CD4-positive, alpha-beta T cell (primary cell): Measurements from ENCODE around the gene DENND1B. TPM values are rescaled to one million over a fixed set of nuclear protein-coding genes. Genes with fewer than 3 reads are reported as not detected.

Experiments
- ATAC-seq: fragments of 200-7000 bp; cut with Tn5 transposase; one replicate; pipeline ENCODE4 v1.10.0; 2022; ENCODE audit warnings: mild to moderate bottlenecking; ENCODE audit not compliant: poor library complexity
- CTCF ChIA-PET: fragments of 350-600 bp; sonication (Branson Sonifier 250); formaldehyde crosslinking; loops from one replicate; lab custom pipeline; 2021; ENCODE audit warnings: antibody characterized with exemption, inconsistent platforms; lab: Charles Lee
- POLR2A ChIA-PET: fragments of 350-600 bp; sonication (Branson Sonifier 250); formaldehyde crosslinking; loops from one replicate; lab custom pipeline; 2021; ENCODE audit warnings: antibody characterized with exemption, inconsistent platforms; lab: Charles Lee
- DNase-seq, 14 experiments: peaks; one replicate each; pipeline ENCODE4 v3.0.0-alpha.2; 2013 to 2020; ENCODE audit warnings: mixed read lengths in 2 of 14
- H3K27ac ChIP-seq, 2 donors: one replicate each; pipeline versions ENCODE4 v1.5.1 to v1.7.0; 2013; ENCODE audit warnings: low read length in 2 of 2, low read depth in 1 of 2, mild to moderate bottlenecking in 1 of 2
- H3K27me3 ChIP-seq, 2 experiments: 1 replicate in 1 of 2; 2 replicates in 1 of 2; pipeline versions ENCODE4 v1.6.1 to v1.7.0; 2013; ENCODE audit warnings: low read length in 2 of 2, control low read depth in 1 of 2, mild to moderate bottlenecking in 1 of 2, moderate library complexity in 1 of 2; ENCODE audit not compliant: insufficient read depth in 2 of 2, control insufficient read depth in 1 of 2
- H3K36me3 ChIP-seq: one replicate; pipeline ENCODE4 v1.6.1; 2013; ENCODE audit warnings: low read length, control low read depth; ENCODE audit not compliant: insufficient read depth
- H3K4me1 ChIP-seq: one replicate; pipeline ENCODE4 v1.6.1; 2013; ENCODE audit warnings: low read length, control low read depth; ENCODE audit not compliant: insufficient read depth
- H3K4me3 ChIP-seq: one replicate; pipeline ENCODE4 v1.5.1; 2013; ENCODE audit warnings: mild to moderate bottlenecking, low read length, moderate library complexity
- H3K9me3 ChIP-seq, 2 experiments: 1 replicate in 1 of 2; 2 replicates in 1 of 2; pipeline versions ENCODE4 v1.6.1 to v1.7.0; 2013; ENCODE audit warnings: low read length in 2 of 2, mild to moderate bottlenecking in 2 of 2, control low read depth in 1 of 2, moderate library complexity in 1 of 2; ENCODE audit not compliant: control insufficient read depth in 1 of 2, insufficient read depth in 1 of 2
- H3K27ac Mint-ChIP-seq: one replicate; pipeline ENCODE4 v1.8.0; 2020; ENCODE audit warnings: mixed read lengths
- H3K27me3 Mint-ChIP-seq: one replicate; pipeline ENCODE4 v1.8.0; 2021; ENCODE audit warnings: mixed read lengths
- H3K36me3 Mint-ChIP-seq: one replicate; pipeline ENCODE4 v1.8.0; 2021; ENCODE audit warnings: low read depth, mixed read lengths
- H3K4me1 Mint-ChIP-seq: one replicate; pipeline ENCODE4 v1.8.0; 2021; ENCODE audit warnings: low read depth, mixed read lengths
- H3K4me3 Mint-ChIP-seq: one replicate; pipeline ENCODE4 v1.8.0; 2020; ENCODE audit warnings: mild to moderate bottlenecking, mixed read lengths
- H3K9me3 Mint-ChIP-seq: one replicate; pipeline ENCODE4 v1.8.0; 2020; ENCODE audit warnings: mixed read lengths
- intact Hi-C, 2 experiments: fragments of 100-400 bp; cut with DNase I in 1 of 2; cut with micrococcal nuclease in 1 of 2; formaldehyde crosslinking; loops; one replicate each; pipeline versions ENCODE4 v1.15.1 to v1.9.0; 2023 to 2025; cut with DNase I, micrococcal nuclease
- total RNA-seq, 174 experiments: library from RNA in 2 of 174; stranded (reverse) in 2 of 174; gene quantifications; one replicate each; pipeline ENCODE4 v1.2.3 and lab custom pipeline; 2021 to 2026
- TF ChIP-seq, protein P1 (sequence below): fragments of 200-600 bp; IDR thresholded peaks from one replicate; pipeline ENCODE4 v1.8.0; 2022; ENCODE audit warnings: antibody characterized with exemption, mild to moderate bottlenecking

The DENND1B gene
- total RNA-seq, 2 experiments from 2014 or later = 23.9 to 26.5 TPM

DNA sequence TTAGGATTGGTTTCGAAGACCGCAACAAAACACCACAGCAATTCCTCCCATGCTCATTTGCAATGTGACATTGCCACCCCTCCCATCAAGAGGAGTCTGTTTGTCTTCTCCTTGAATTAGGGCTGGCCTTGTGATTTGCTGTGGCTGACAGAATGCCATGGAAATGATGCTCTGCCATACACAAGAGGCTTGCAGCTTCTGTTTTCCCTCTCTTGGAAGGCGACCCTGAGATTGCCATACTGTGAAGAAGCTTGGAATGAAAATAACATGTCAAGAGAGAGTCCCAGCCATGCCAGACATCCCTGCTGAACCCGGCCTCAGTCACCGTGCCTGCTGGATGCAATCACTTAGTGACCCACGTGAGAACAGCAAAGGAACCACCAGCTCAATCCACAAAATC lies 294.8 kb downstream of the DENND1B start:
- H3K27ac ChIP-seq = no peak overlapping the region
- Mint-ChIP-seq H3K27me3 (peaks cover 5% of the 10 kb centered on the region), H3K9me3 (no peaks in the 10 kb centered on the region), H3K4me3 (no peak overlapping the region), H3K27ac (no peak overlapping the region), H3K4me1 (peaks cover 14% of the 10 kb centered on the region), H3K36me3 (no peaks in the 10 kb centered on the region)
- TF ChIP-seq, protein P1, sequence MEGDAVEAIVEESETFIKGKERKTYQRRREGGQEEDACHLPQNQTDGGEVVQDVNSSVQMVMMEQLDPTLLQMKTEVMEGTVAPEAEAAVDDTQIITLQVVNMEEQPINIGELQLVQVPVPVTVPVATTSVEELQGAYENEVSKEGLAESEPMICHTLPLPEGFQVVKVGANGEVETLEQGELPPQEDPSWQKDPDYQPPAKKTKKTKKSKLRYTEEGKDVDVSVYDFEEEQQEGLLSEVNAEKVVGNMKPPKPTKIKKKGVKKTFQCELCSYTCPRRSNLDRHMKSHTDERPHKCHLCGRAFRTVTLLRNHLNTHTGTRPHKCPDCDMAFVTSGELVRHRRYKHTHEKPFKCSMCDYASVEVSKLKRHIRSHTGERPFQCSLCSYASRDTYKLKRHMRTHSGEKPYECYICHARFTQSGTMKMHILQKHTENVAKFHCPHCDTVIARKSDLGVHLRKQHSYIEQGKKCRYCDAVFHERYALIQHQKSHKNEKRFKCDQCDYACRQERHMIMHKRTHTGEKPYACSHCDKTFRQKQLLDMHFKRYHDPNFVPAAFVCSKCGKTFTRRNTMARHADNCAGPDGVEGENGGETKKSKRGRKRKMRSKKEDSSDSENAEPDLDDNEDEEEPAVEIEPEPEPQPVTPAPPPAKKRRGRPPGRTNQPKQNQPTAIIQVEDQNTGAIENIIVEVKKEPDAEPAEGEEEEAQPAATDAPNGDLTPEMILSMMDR = no peak
- intact Hi-C loops = no loop called here
- H3K36me3 ChIP-seq = no peaks in the 10 kb centered on the region
- H3K4me1 ChIP-seq = peaks cover 4% of the 10 kb centered on the region
- ATAC-seq (no peak), DNase-seq (no peak)
- ChIA-PET POLR2A (no interaction called here), CTCF (no interaction called here)
- no peak overlapping the region for H3K4me3 ChIP-seq
- no peaks in the 10 kb centered on the region for H3K27me3 ChIP-seq
- no peaks in the 10 kb centered on the region for H3K9me3 ChIP-seq

DNA sequence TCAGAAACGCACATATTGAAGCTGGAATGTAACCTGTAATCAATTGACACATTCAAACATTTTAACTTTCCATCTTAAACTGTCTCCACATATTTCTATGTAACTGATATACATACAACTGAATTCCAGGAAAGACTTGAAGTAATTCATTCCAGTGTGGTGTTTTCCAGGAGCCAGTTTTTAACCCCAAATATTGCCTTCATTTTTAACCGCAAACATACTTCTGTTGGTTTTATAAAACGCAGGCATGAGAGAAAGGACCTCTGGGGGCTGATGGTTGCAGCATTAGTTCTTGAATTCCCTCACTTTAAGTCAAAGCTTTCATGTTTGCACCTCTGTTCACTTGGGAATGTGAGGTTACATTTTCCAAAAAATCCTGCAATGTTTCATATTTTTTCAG lies 303.1 kb downstream of the DENND1B start:
- no peak for DNase-seq
- no peaks in the 10 kb centered on the region for H3K36me3 Mint-ChIP-seq
- H3K27ac Mint-ChIP-seq = no peak overlapping the region
- H3K27me3 Mint-ChIP-seq = no peaks in the 10 kb centered on the region
- ChIA-PET CTCF (no interaction called here), POLR2A (no interaction called here)
- H3K4me3 Mint-ChIP-seq = no peak overlapping the region
- H3K4me1 Mint-ChIP-seq = no peaks in the 10 kb centered on the region
- H3K27me3 ChIP-seq = no peaks in the 10 kb centered on the region
- H3K9me3 Mint-ChIP-seq = no peaks in the 10 kb centered on the region
- TF ChIP-seq, protein P1 = no peak
- no peaks in the 10 kb centered on the region for H3K4me1 ChIP-seq
- no peak overlapping the region for H3K4me3 ChIP-seq
- intact Hi-C loops = no loop called here
- no peaks in the 10 kb centered on the region for H3K36me3 ChIP-seq
- no peaks in the 10 kb centered on the region for H3K9me3 ChIP-seq
- ATAC-seq = no peak
- no peak overlapping the region for H3K27ac ChIP-seq

DNA sequence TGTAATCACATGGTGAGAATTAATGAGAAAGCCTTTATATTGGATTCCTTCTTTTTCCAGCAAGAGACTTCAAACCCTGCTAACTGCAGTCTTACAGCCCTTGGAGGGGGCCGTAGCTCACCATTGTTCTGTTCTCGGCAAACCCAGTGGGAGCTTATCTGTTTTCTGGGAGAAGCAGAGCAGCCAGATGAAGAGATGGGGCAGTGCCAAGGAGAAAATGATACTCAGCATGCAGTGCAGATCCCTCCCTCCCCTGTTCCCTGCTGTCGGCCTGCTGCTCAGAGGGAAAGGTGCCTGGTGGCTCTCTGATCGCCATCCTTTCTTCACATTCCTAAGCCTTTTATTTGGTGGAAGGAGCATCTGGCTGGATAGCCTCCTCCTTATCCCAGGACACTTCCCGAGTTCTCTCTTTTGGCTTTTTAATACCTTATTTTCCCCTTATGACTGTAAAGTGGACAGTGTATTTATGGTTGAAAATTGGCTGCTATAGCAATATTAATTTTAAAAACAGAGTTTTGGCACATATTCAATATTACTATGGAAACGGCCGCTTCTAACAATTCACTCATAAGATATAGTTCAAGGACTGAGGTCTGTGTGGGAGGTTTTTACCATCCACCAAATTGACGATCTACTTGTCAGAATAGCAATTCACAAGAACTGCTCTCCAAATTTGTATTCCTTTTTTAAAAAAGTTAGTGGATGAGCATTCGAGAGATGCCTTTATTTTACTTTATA lies 303.9 kb downstream of the DENND1B start:
- ChIA-PET POLR2A (no interaction called here), CTCF (no interaction called here)
- Mint-ChIP-seq H3K4me1 (no peaks in the 10 kb centered on the region), H3K4me3 (no peak overlapping the region), H3K9me3 (no peaks in the 10 kb centered on the region), H3K27ac (no peak overlapping the region), H3K36me3 (no peaks in the 10 kb centered on the region), H3K27me3 (no peaks in the 10 kb centered on the region)
- no peak for DNase-seq
- Histone ChIP-seq H3K27me3 (no peaks in the 10 kb centered on the region), H3K9me3 (no peaks in the 10 kb centered on the region), H3K36me3 (no peaks in the 10 kb centered on the region), H3K4me3 (no peak overlapping the region), H3K27ac (no peak overlapping the region), H3K4me1 (no peaks in the 10 kb centered on the region)
- TF ChIP-seq, protein P1 = no peak
- no peak for ATAC-seq
- intact Hi-C loops = no loop called here
